Brain microvascular endothelial cell (primary cell): ENCODE results near the gene CPM.

Experiments used
- DNase-seq: peaks from one replicate; pipeline ENCODE4 v3.0.0-alpha.2; 2020
- H3K27ac ChIP-seq: fragments of 250-450 bp; sonication (Bioruptor Pico); 2 replicates; pipeline ENCODE4 v1.5.1; 2020; ENCODE audit warnings: mild to moderate bottlenecking, moderate library complexity
- H3K27me3 ChIP-seq: fragments of 250-450 bp; sonication (Bioruptor Pico); replicated peaks from 2 replicates; pipeline ENCODE4 v1.5.1; 2020; ENCODE audit warnings: mild to moderate bottlenecking
- H3K36me3 ChIP-seq: fragments of 250-450 bp; sonication (Bioruptor Pico); replicated peaks from 2 replicates; pipeline ENCODE4 v1.5.1; 2020; ENCODE audit warnings: mild to moderate bottlenecking
- H3K4me3 ChIP-seq: 2 replicates; pipeline ENCODE4 v1.5.1; 2011; ENCODE audit warnings: low read depth, mild to moderate bottlenecking, control low read depth, low read length, moderate library complexity
- CTCF ChIP-seq: IDR thresholded peaks from 2 replicates; pipeline ENCODE4 v1.5.1; 2011; ENCODE audit warnings: low read depth, mild to moderate bottlenecking, moderate library complexity, low read length, control low read depth, inconsistent platforms; ENCODE audit errors: missing control alignments
- in situ Hi-C: cut with HindIII; loops from 2 replicates; pipeline ENCODE4 v1.10.0; 2017; ENCODE audit warnings: low sequenced_read_pairs, low pct_ligation_motif_present

CPM gene

GRCh38 chr12:68833508-68833907, 99.5 kb downstream of the CPM start:
- no peak overlapping the region for H3K27ac ChIP-seq
- H3K4me3 ChIP-seq: no peak overlapping the region
- TF ChIP-seq CTCF: no peak
- in situ Hi-C loops: no loop called here
- no peak for DNase-seq
- no peaks in the 10 kb centered on the region for H3K27me3 ChIP-seq
- peaks cover 81% of the 10 kb centered on the region for H3K36me3 ChIP-seq

GRCh38 chr12:68832504-68832867, 100.5 kb downstream of the CPM start:
- Histone ChIP-seq H3K27ac (no peak overlapping the region), H3K36me3 (peaks cover 83% of the 10 kb centered on the region), H3K4me3 (no peak overlapping the region), H3K27me3 (no peaks in the 10 kb centered on the region)
- TF ChIP-seq CTCF: no peak
- in situ Hi-C loops: no loop called here
- DNase-seq: no peak

GRCh38 chr12:68831751-68832503, 101.0 kb downstream of the CPM start:
- Histone ChIP-seq H3K27ac (no peak overlapping the region), H3K27me3 (no peaks in the 10 kb centered on the region), H3K4me3 (no peak overlapping the region), H3K36me3 (peaks cover 81% of the 10 kb centered on the region)
- no peak for DNase-seq
- in situ Hi-C loops: no loop called here
- TF ChIP-seq CTCF: no peak

GRCh38 chr12:68831272-68831671, 101.7 kb downstream of the CPM start:
- in situ Hi-C loops: no loop called here
- peaks cover 80% of the 10 kb centered on the region for H3K36me3 ChIP-seq

GRCh38 chr12:68828672-68829068, 104.3 kb downstream of the CPM start:
- no peak for TF ChIP-seq CTCF
- Histone ChIP-seq H3K27ac (no peak overlapping the region), H3K36me3 (peaks cover 81% of the 10 kb centered on the region)

More at GRCh38 chr12:68831272-68831671, 101.7 kb downstream of the CPM start:
- no peak overlapping the region for H3K4me3 ChIP-seq
- no peaks in the 10 kb centered on the region for H3K27me3 ChIP-seq
- no peak for TF ChIP-seq CTCF
- H3K27ac ChIP-seq: no peak overlapping the region
- DNase-seq: no peak

More at GRCh38 chr12:68828672-68829068, 104.3 kb downstream of the CPM start:
- Histone ChIP-seq H3K27me3 (no peaks in the 10 kb centered on the region), H3K4me3 (no peak overlapping the region)
- DNase-seq: no peak
- in situ Hi-C loops: no loop called here
